Suprapubic skin (tissue), 4 donors: ENCODE data around the gene NSD1. TPM values are rescaled to one million over a fixed set of nuclear protein-coding genes. Genes with fewer than 3 reads are reported as not detected.
A peak's percentile ranks its signal among the peaks of the same experiment; 100 is the strongest.

ENCODE experiments used
- DNase-seq, 2 donors: peaks; one replicate each; pipeline ENCODE4 v3.0.0-alpha.2; 2019; ENCODE audit warnings: low spot score in 2 of 2
- H3K27ac ChIP-seq: fragments of 200-600 bp; sonication (generic); one replicate; pipeline ENCODE4 v1.5.1; 2019
- H3K27me3 ChIP-seq: fragments of 200-600 bp; sonication (generic); one replicate; pipeline ENCODE4 v1.5.1; 2019
- H3K36me3 ChIP-seq: fragments of 200-600 bp; sonication (generic); one replicate; pipeline ENCODE4 v1.5.1; 2019
- H3K4me1 ChIP-seq: fragments of 200-600 bp; sonication (generic); one replicate; pipeline ENCODE4 v1.5.1; 2019
- H3K4me3 ChIP-seq: fragments of 200-600 bp; sonication (generic); one replicate; pipeline ENCODE4 v1.5.1; 2019; ENCODE audit warnings: mild to moderate bottlenecking
- H3K9me3 ChIP-seq: fragments of 200-600 bp; sonication (generic); one replicate; pipeline ENCODE4 v1.5.1; 2019
- EP300 ChIP-seq: sonication (generic); formaldehyde crosslinking; IDR thresholded peaks from one replicate; pipeline ENCODE4 v1.6.1; 2017; ENCODE audit warnings: antibody characterized with exemption
- POLR2A ChIP-seq, 2 donors: fragments of 450-650 bp; IDR thresholded peaks; one replicate each; pipeline ENCODE4 v1.6.1; 2017; ENCODE audit warnings: antibody characterized with exemption in 2 of 2, mild to moderate bottlenecking in 2 of 2, moderate library complexity in 2 of 2
- POLR2AphosphoS5 ChIP-seq, 3 donors: sonication (generic); formaldehyde crosslinking; IDR thresholded peaks; one replicate each; pipeline ENCODE4 v1.6.1; 2017; ENCODE audit warnings: antibody characterized with exemption in 3 of 3
- WGBS: methylation state at CpG from one replicate; pipeline ENCODE4 v1.1.5; 2018; 5-methylcytosine and 5-hydroxymethylcytosine counted together
- total RNA-seq, 4 donors: library from RNA; depleted of rRNA; stranded (reverse); fragments of >200 nt; gene quantifications; one replicate each; pipeline ENCODE4 v1.1.0, GENCODE V29; 2016
- TF ChIP-seq, protein P1 (sequence below), 2 donors: fragments of 200-600 bp in 1 of 2; fragments of 450-650 bp in 1 of 2; sonication (generic) in 1 of 2; IDR thresholded peaks; one replicate each; pipeline ENCODE4 v1.5.1; 2016 to 2019; ENCODE audit warnings: antibody characterized with exemption in 2 of 2, mild to moderate bottlenecking in 1 of 2, moderate library complexity in 1 of 2

The NSD1 gene
- total RNA-seq, 4 donors from 2014 or later: 36.0 to 67.9 (median 51.3) TPM

DNA sequence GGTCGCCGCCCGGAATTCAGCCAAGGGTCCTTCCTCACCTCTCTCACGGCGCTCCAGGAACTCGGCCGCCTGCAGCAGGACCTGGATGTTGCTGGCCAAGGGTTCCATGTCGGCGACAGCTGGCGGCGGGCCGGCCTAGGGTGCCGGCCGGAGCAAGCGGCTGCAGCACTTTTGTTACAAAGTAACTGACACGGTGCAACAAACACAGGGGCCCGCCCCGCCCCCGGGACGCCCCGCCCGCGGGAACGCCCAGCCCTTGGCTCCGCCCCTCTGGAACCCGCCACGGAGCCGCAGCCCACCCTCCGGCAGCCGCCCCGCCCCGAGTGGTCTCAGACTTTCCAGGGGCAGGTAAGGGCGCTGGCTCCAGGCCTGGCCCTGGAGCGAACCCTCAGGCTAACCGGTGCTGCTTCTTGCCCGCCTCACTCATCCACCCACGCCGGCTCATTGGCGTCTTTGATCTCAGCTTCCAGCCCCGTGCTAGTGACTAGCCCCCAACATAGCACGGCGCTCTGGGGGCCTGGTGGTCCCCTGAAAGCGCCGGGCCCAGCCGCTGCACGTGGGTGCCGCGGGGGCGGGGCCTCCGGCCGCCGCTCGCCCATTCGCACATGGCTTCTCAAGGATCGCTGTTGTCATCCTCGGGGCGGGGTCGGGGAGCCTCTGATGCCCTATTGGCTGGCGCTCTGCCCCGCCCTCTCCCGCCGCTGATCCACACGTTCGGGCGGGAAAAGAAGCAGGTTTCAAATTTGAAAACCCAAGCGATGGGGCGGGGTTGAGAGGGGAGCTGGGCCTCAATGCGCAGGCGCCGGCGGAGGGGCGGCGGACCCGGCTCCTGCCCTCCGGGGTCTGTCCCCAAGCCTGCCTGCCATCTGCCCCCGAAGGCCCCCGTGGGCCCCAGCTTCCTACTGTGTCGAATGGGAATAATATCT lies 178.4 kb downstream of the NSD1 start, which contains the start of gene MXD3:
TSS of gene MXD3 (minus strand) at position 176 of the 926 bp plus-strand sequence. CDS start at position 108, 68 bp downstream.
- H3K27ac ChIP-seq: peak within 1 kb of the TSS; percentile 43
- no peaks in the 10 kb centered on the region for H3K27me3 ChIP-seq
- peaks cover 39% of the 10 kb centered on the region for H3K4me1 ChIP-seq
- no peaks in the 10 kb centered on the region for H3K9me3 ChIP-seq
- H3K36me3 ChIP-seq: peaks cover 8% of the 10 kb centered on the region
- 0% methylated on average over 24 of the region's 78 CpGs for WGBS
- H3K4me3 ChIP-seq: peak within 1 kb of the TSS; percentile 69
- TF ChIP-seq POLR2AphosphoS5 (IDR thresholded peaks at IDR 0.05) (peak in 1 of 3 donors; percentile 24), EP300 (no peak)
- TF ChIP-seq, protein P1, sequence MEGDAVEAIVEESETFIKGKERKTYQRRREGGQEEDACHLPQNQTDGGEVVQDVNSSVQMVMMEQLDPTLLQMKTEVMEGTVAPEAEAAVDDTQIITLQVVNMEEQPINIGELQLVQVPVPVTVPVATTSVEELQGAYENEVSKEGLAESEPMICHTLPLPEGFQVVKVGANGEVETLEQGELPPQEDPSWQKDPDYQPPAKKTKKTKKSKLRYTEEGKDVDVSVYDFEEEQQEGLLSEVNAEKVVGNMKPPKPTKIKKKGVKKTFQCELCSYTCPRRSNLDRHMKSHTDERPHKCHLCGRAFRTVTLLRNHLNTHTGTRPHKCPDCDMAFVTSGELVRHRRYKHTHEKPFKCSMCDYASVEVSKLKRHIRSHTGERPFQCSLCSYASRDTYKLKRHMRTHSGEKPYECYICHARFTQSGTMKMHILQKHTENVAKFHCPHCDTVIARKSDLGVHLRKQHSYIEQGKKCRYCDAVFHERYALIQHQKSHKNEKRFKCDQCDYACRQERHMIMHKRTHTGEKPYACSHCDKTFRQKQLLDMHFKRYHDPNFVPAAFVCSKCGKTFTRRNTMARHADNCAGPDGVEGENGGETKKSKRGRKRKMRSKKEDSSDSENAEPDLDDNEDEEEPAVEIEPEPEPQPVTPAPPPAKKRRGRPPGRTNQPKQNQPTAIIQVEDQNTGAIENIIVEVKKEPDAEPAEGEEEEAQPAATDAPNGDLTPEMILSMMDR (IDR thresholded peaks at IDR 0.05): no peak
- DNase-seq: peak; percentile 97 to 98

DNA sequence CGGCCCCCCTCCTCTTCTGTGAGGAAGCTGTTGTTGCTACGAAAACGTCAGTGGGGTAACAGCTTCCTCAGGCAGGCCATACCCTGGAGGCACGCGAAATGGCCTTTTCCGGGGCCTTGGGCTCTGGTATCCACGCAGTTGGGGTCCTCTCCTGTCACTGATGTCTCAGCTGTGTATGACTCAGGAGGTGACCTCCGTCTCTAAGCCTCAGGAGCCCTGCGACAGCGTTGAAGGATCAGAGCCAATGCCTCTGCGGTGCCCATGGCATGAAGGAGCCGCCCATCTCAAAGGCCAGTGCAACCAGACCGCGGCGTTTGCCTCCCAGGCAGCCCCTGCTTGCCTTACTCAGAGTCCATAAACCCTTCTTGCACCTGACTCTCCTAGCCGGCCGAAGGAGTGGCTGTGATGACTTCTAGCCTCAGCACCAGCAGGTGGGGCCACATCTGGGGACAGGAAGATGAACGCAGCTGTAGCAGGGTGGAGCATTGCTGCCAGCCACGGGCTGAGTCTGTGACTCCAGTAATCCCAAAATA lies 179.1 kb downstream of the NSD1 start:
- Histone ChIP-seq H3K4me3 (peak overlapping the region; percentile 69), H3K27me3 (no peaks in the 10 kb centered on the region), H3K4me1 (peaks cover 32% of the 10 kb centered on the region), H3K27ac (no peak overlapping the region), H3K9me3 (no peaks in the 10 kb centered on the region), H3K36me3 (peaks cover under 1% of the 10 kb centered on the region)
- WGBS: 13% methylated on average over 13 of the region's 19 CpGs
- DNase-seq: no peak
- TF ChIP-seq EP300 (no peak), POLR2A (IDR thresholded peaks at IDR 0.05) (no peak)

DNA sequence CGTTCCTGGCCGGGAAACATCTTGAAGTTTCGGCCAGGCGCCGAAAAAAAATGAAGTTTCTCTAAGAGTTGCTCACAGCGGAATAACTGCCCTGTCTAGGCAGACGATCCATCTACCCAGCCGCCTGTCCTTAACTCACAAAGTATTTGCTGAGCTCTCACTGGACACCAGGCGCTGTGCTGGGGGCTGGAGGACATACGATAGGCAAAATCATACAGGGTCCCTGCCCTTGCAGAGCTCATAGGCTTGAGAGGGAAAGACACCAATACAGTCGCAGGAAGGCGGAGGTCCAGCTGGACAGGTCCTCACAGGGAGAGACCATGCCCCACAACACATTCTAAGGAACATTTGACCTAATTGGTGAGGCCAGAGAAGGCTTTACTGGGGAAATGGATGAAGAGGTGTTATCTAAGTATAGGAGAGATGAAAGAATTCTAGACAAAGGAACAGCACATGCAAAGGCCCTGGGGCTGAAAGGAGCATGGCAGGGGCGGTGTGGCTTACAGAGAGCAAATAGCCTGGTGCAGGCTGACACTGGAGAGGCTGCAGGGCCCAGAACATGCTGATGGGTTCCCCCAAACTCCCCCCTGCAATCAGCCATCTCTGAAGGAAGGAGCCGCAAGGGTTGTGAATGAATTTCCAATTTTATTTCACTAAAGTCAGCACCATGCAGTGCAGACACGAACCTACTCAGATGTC lies 180.1 kb downstream of the NSD1 start:
- H3K27me3 ChIP-seq: no peaks in the 10 kb centered on the region
- H3K9me3 ChIP-seq: no peaks in the 10 kb centered on the region
- TF ChIP-seq POLR2A (IDR thresholded peaks at IDR 0.05) (no peak), EP300 (no peak), POLR2AphosphoS5 (IDR thresholded peaks at IDR 0.05) (no peak)
- TF ChIP-seq, protein P1 (IDR thresholded peaks at IDR 0.05): no peak
- no peak overlapping the region for H3K4me3 ChIP-seq
- no peak overlapping the region for H3K27ac ChIP-seq
- DNase-seq: no peak
- H3K36me3 ChIP-seq: no peaks in the 10 kb centered on the region
- 93% methylated on average over 15 of the region's 15 CpGs for WGBS
- peaks cover 34% of the 10 kb centered on the region for H3K4me1 ChIP-seq

DNA sequence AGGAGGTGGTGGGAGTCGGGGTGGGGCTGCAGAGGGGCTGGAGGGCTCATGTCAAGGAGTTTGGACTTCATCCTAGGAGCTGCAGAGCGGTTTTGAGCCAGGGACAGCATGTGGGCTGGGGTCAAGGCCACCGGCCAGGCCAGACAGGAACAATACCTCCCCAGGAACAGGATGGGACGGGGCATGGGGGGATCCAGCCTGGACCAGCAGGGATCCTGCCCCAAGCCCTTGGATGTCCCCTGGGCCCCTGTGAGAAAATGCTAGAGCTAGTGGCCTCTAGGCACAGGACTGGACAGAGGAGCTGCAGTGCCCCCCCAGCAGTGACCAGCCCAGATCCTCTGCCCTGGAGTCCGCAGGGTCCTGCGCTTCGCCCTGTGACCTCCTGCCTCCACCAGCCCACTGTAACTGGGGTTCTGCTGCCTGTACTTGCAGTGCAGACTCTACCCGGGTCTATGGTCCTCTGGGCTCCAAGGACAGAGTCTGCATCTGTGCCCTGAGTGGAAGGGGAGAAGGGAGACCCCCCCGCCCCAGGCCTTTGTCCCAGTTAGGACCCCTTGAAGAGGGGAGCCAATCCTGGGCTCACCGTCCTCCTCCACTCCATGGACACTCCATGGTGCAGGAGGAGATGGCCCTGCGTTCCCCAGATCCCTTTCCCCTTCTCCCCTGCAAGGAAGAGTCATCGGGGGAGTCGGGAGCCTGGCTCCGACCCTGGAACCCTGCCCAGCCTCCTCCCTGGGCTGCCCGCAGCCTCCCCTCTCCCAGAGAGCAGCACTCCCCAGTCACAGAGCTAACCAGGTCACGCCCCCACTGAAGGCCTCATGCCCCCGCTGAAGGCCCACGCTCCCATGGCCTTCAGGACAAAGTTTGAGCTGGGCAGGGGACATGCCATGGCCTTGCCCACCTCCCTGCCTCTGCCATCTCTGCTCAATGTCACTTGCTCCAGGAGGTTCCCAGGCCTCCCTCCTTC lies 181.1 kb downstream of the NSD1 start:
- no peak for DNase-seq
- Histone ChIP-seq H3K27ac (no peak overlapping the region), H3K36me3 (no peaks in the 10 kb centered on the region), H3K4me1 (peaks cover 31% of the 10 kb centered on the region), H3K27me3 (no peaks in the 10 kb centered on the region), H3K4me3 (no peak overlapping the region), H3K9me3 (no peaks in the 10 kb centered on the region)
- TF ChIP-seq POLR2AphosphoS5 (IDR thresholded peaks at IDR 0.05) (no peak), EP300 (no peak), POLR2A (IDR thresholded peaks at IDR 0.05) (no peak)
- TF ChIP-seq, protein P1 (IDR thresholded peaks at IDR 0.05): no peak
- 89% methylated on average over 12 of the region's 18 CpGs for WGBS

DNA sequence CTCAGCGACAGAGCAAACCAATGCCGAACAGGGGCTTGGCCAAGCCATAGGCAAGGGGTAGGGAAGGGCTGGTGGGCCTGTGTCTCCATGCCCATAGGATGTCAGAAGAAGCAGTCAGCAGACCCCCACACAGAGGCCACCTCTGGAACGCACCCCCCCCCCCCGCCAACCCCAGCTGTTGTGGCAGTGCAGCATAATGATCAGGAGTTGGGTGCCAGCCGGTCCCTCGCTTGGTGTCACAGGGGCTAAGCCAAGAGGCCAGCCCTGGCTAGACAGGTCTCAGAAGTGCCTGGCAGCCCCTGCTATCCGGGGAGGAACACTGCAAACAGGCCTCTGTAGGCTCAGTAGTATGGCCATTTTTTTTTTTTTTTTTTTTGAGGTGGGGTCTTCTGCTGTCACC lies 181.8 kb downstream of the NSD1 start:
- Histone ChIP-seq H3K4me1 (peaks cover 26% of the 10 kb centered on the region), H3K4me3 (no peak overlapping the region), H3K27ac (no peak overlapping the region), H3K9me3 (no peaks in the 10 kb centered on the region), H3K36me3 (no peaks in the 10 kb centered on the region), H3K27me3 (no peaks in the 10 kb centered on the region)
- TF ChIP-seq POLR2A (IDR thresholded peaks at IDR 0.05) (no peak), EP300 (no peak), POLR2AphosphoS5 (IDR thresholded peaks at IDR 0.05) (no peak)
- TF ChIP-seq, protein P1 (IDR thresholded peaks at IDR 0.05): no peak
- DNase-seq: no peak
- WGBS: 100% methylated on average over 1 of the region's 7 CpGs
